GM06990 (cell line): ENCODE data around the gene ITIH5.

Experiments
- DNase-seq: peaks from one replicate; pipeline ENCODE4 v3.0.0-alpha.2; 2011; ENCODE audit not compliant: insufficient read length; ENCODE audit errors: extremely low read depth
- H3K27me3 ChIP-seq: replicated peaks from 2 replicates; pipeline ENCODE4 v1.6.0; 2011; ENCODE audit warnings: low read length; ENCODE audit not compliant: control insufficient read depth, insufficient read depth
- H3K36me3 ChIP-seq: 2 replicates; pipeline ENCODE4 v1.5.1; 2011; ENCODE audit warnings: low read length; ENCODE audit not compliant: control insufficient read depth, insufficient read depth
- H3K4me3 ChIP-seq: replicated peaks from 2 replicates; pipeline ENCODE4 v1.5.1; 2011; ENCODE audit warnings: low read depth, mild to moderate bottlenecking, control low read depth, low read length
- CTCF ChIP-seq: IDR thresholded peaks from 2 replicates; pipeline ENCODE4 v1.5.1; 2011; ENCODE audit warnings: low read length, control low read depth, mild to moderate bottlenecking, inconsistent platforms; ENCODE audit not compliant: insufficient read depth, poor library complexity, severe bottlenecking

Gene ITIH5

DNA sequence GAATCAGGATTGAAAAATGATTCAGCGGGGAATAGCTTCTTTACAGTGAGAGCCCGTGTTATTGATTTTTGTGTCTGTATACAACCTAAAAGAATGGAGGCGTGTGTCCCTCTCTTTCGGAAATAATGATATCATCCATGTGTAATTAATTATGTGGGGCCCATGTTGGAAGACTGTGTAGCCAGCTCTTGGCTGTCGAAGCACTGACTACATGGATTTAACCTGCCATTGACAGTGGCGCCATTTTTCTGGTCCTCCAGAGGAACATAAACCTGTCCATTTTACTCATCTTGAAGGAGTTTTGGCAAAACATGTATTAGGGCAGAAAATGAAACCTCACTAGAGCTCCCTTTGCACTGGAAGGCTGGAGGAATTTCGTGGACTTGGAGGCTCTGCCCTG lies 119.6 kb downstream of the ITIH5 start:
- no peak for DNase-seq
- no peak for TF ChIP-seq CTCF
- Histone ChIP-seq H3K36me3 (no peaks in the 10 kb centered on the region), H3K27me3 (no peaks in the 10 kb centered on the region; the same call in 1 of the 2 replicates), H3K4me3 (no peak overlapping the region)

DNA sequence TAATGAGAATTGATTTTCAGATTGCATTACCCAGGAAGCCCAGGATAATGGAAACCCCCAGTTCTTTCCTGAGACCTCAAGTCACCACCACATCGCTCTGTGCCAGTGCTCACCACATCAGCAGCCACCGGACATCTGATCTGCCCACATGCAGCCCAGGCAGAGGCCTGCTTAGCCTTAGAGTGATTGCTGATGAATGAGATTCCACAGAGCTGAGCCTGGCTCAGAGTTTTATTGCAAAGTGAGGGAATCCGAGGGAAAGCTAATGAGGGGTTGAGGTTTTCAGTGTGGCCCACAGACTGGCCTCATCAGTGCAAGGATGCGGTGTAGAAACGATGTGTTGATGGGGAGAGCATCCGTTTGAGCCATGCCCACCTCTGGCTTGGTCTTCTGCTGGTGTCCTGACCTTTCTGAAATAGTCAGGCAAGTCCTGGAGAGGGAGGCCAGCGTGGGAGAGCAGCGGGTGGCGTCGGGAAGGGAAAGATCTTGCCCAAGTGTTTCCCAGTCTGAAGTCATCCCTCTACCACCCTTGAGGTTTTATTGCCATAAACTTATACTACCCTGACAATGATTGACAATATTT lies 120.3 kb downstream of the ITIH5 start:
- DNase-seq, result no peak
- Histone ChIP-seq H3K4me3 (no peak overlapping the region), H3K36me3 (no peaks in the 10 kb centered on the region), H3K27me3 (no peaks in the 10 kb centered on the region; the same call in 1 of the 2 replicates)
- no peak for TF ChIP-seq CTCF

- Histone ChIP-seq H3K4me3 (no peak overlapping the region), H3K36me3 (no peaks in the 10 kb centered on the region), H3K27me3 (no peaks in the 10 kb centered on the region; the same call in 1 of the 2 replicates)
- no peak for DNase-seq
- no peak for TF ChIP-seq CTCF
These were observed 121.0 kb downstream of the ITIH5 start for GRCh38 chr10:7545792-7546191.

GRCh38 chr10:7545261-7545660 lies 121.5 kb downstream of the ITIH5 start:
- H3K27me3 ChIP-seq, result no peaks in the 10 kb centered on the region; the same call in 1 of the 2 replicates
- H3K36me3 ChIP-seq, result no peaks in the 10 kb centered on the region
- no peak for TF ChIP-seq CTCF
- H3K4me3 ChIP-seq, result no peak overlapping the region
- no peak for DNase-seq

DNA sequence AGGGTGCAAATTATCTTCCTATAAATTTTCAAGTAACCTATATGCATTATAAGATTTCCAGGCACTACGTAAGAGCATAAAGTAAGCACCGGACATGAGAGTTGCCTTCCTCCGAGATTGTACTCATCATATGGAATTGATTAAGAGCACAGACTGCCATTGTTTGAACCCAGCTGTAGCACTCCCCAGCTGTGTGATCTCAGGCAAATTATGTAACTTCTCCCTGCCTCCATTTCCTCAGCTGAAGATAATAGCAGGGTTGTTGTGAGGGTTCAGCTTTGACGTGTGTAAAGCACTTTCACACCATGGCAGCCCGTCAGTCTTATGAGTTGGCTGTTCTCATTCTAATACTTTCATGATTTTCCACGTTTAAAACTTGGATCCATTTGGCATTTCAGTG lies 122.6 kb downstream of the ITIH5 start:
- TF ChIP-seq CTCF, result no peak
- no peak for DNase-seq
- H3K36me3 ChIP-seq, result no peaks in the 10 kb centered on the region
- H3K27me3 ChIP-seq, result no peaks in the 10 kb centered on the region
- no peak overlapping the region for H3K4me3 ChIP-seq
